ENCODE measurements around the gene PRR7. TPM values are rescaled to one million over a fixed set of nuclear protein-coding genes. Genes with fewer than 3 reads are reported as not detected.

The PRR7 gene
- total RNA-seq, 4 donors from 2014 or later, result 1.6 to 2.7 (median 2.2) TPM; not detected in 1

- 0 to 4% methylated on average over 3 to 8 of the region's 8 CpGs for WGBS, 2 donors (ENCODE audit: low coverage in 1 of 2)
- Histone ChIP-seq H3K9me3 (no peaks in the 10 kb centered on the region), H3K27ac (no peak overlapping the region), H3K36me3 (peaks cover 0 to 17% of the 10 kb centered on the region in 2 donors), H3K4me3 (peak overlapping the region in 1 of 2 donors; percentile 65), H3K4me1 (peaks cover 0 to 26% (median 18%) of the 10 kb centered on the region in 3 donors), H3K27me3 (peaks cover 50% of the 10 kb centered on the region)
- no peak for TF ChIP-seq CTCF (IDR thresholded peaks at IDR 0.05)
- no peak for TF ChIP-seq EP300 (IDR thresholded peaks at IDR 0.05)
- TF ChIP-seq POLR2A (IDR thresholded peaks at IDR 0.05), result no peak
- TF ChIP-seq POLR2AphosphoS5 (IDR thresholded peaks at IDR 0.05), result no peak
- ATAC-seq, result no peak
These were observed 756 bp upstream of the PRR7 start for GRCh38 chr5:177445917-177446199.

DNA sequence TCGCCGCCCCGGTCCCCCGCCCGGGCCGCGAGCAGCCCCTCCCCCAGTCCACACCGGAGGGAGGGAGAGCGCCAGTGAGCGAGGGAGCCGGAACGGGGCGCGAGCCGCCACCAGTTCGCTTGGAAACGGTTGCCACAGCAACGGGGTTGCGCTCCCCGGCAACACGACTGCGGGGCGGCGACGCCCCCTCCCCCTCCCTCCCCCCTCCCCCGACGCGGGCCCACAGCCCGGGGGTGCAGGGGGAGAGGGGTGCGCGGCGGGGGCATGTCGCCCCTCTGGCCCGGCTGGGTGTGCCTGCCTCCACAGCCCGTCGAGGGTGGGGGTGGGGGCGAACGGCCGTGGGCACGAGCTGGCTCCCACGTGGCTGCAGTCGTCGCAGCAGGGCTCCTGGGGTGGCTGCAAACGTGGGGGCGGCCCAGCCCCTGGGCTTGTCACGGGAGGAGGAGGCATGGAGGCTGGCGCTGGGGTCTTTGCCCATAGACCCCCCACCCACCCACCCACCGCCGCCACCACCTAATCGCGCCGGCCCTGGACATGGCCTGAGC is 524 bp downstream of the PRR7 start:
- Histone ChIP-seq H3K4me3 (peak overlapping the region; percentile 36 to 65), H3K36me3 (peaks cover 0 to 4% of the 10 kb centered on the region in 2 donors), H3K27ac (peak overlapping the region in 2 of 4 donors; percentile 38 to 55), H3K27me3 (peaks cover 60% of the 10 kb centered on the region), H3K9me3 (no peaks in the 10 kb centered on the region), H3K4me1 (peaks cover 0 to 26% (median 18%) of the 10 kb centered on the region in 3 donors)
- TF ChIP-seq CTCF (IDR thresholded peaks at IDR 0.05), result no peak
- no peak for TF ChIP-seq EP300 (IDR thresholded peaks at IDR 0.05)
- no peak for TF ChIP-seq POLR2A (IDR thresholded peaks at IDR 0.05)
- no peak for TF ChIP-seq POLR2AphosphoS5 (IDR thresholded peaks at IDR 0.05)
- ATAC-seq, result peak; percentile 25
- no CpG with 5 or more reads among the region's 52 CpGs for WGBS, 2 donors (ENCODE audit: low coverage in 1 of 2)

GRCh38 chr5:177447611-177448243 is 1.1 kb downstream of the PRR7 start:
- TF ChIP-seq POLR2A (IDR thresholded peaks at IDR 0.05), result no peak
- TF ChIP-seq POLR2AphosphoS5 (IDR thresholded peaks at IDR 0.05), result no peak
- TF ChIP-seq CTCF (IDR thresholded peaks at IDR 0.05), result no peak
- TF ChIP-seq EP300 (IDR thresholded peaks at IDR 0.05), result no peak
- ATAC-seq, result peak; percentile 27
- Histone ChIP-seq H3K4me1 (peaks cover 0 to 26% (median 18%) of the 10 kb centered on the region in 3 donors), H3K4me3 (peak overlapping the region in 1 of 2 donors; percentile 65), H3K27ac (peak overlapping the region in 1 of 4 donors; percentile 55), H3K9me3 (no peaks in the 10 kb centered on the region), H3K27me3 (peaks cover 66% of the 10 kb centered on the region), H3K36me3 (no peaks in the 10 kb centered on the region)
- no CpG with 5 or more reads among the region's 23 CpGs for WGBS, 2 donors (ENCODE audit: low coverage in 1 of 2)

- no peak for TF ChIP-seq CTCF (IDR thresholded peaks at IDR 0.05)
- TF ChIP-seq POLR2AphosphoS5 (IDR thresholded peaks at IDR 0.05), result peak; percentile 2
- no peaks in the 10 kb centered on the region for H3K36me3 ChIP-seq
- peaks cover 0 to 28% (median 18%) of the 10 kb centered on the region in 3 donors for H3K4me1 ChIP-seq
- H3K27ac ChIP-seq, result no peak overlapping the region
- WGBS, 2 donors (ENCODE audit: low coverage in 1 of 2), result 72 to 100% methylated on average over 3 of the region's 6 CpGs
- no peak overlapping the region for H3K4me3 ChIP-seq
- H3K27me3 ChIP-seq, result peaks cover 73% of the 10 kb centered on the region
- no peaks in the 10 kb centered on the region for H3K9me3 ChIP-seq
- ATAC-seq, result no peak
These were observed 1.8 kb downstream of the PRR7 start for GRCh38 chr5:177448244-177448950.
